Stimulated activated CD4-positive, alpha-beta T cell treated with anti-CD3 and anti-CD28 coated beads, Interleukin-1b, Interleukin-23, amount 100 ng/mL, for 48 hours (primary cell): ENCODE results near the gene ST8SIA1.

Source experiments
- DNase-seq: peaks from one replicate; pipeline ENCODE4 v3.0.0-alpha.2; 2020

Gene ST8SIA1

GRCh38 chr12:22329621-22330020, 4.9 kb downstream of the ST8SIA1 start:
- DNase-seq: no peak

GRCh38 chr12:22325218-22325617, 9.3 kb downstream of the ST8SIA1 start:
- no peak for DNase-seq

GRCh38 chr12:22322091-22322490, 12.4 kb downstream of the ST8SIA1 start:
- DNase-seq: no peak

- DNase-seq: peak; percentile 43
Observed at GRCh38 chr12:22321638-22322037, 12.9 kb downstream of the ST8SIA1 start.

GRCh38 chr12:22321018-22321605, 13.4 kb downstream of the ST8SIA1 start:
- DNase-seq: no peak

GRCh38 chr12:22318108-22318737, 16.3 kb downstream of the ST8SIA1 start:
- DNase-seq: no peak

GRCh38 chr12:22313963-22314330, 20.6 kb downstream of the ST8SIA1 start:
- no peak for DNase-seq

GRCh38 chr12:22313286-22313962, 21.1 kb downstream of the ST8SIA1 start:
- DNase-seq: no peak

GRCh38 chr12:22312336-22312735, 22.2 kb downstream of the ST8SIA1 start:
- DNase-seq: no peak

- no peak for DNase-seq
Observed at GRCh38 chr12:22310709-22311108, 23.8 kb downstream of the ST8SIA1 start.

- no peak for DNase-seq
Observed at GRCh38 chr12:22310275-22310674, 24.2 kb downstream of the ST8SIA1 start.

GRCh38 chr12:22307811-22308210, 26.7 kb downstream of the ST8SIA1 start:
- no peak for DNase-seq

- DNase-seq: no peak
Observed at GRCh38 chr12:22306311-22306710, 28.2 kb downstream of the ST8SIA1 start.

GRCh38 chr12:22304341-22304740, 30.2 kb downstream of the ST8SIA1 start:
- no peak for DNase-seq

- DNase-seq: no peak
Observed at GRCh38 chr12:22299294-22299912, 35.1 kb downstream of the ST8SIA1 start.

GRCh38 chr12:22289250-22289649, 45.3 kb downstream of the ST8SIA1 start:
- DNase-seq: no peak

- peak; percentile 50 for DNase-seq
Observed at GRCh38 chr12:22287776-22288621, 46.5 kb downstream of the ST8SIA1 start.

GRCh38 chr12:22287101-22287500, 47.4 kb downstream of the ST8SIA1 start:
- no peak for DNase-seq

GRCh38 chr12:22286569-22286968, 47.9 kb downstream of the ST8SIA1 start:
- DNase-seq: no peak

GRCh38 chr12:22285846-22286245, 48.7 kb downstream of the ST8SIA1 start:
- no peak for DNase-seq

- no peak for DNase-seq
Observed at GRCh38 chr12:22284871-22285270, 49.6 kb downstream of the ST8SIA1 start.

GRCh38 chr12:22283508-22283907, 51.0 kb downstream of the ST8SIA1 start:
- no peak for DNase-seq

- DNase-seq: no peak
Observed at GRCh38 chr12:22283006-22283506, 51.5 kb downstream of the ST8SIA1 start.
